Fibroblast of the conjunctiva (primary cell): Measurements from ENCODE around the gene SERP2.

Experiments
- DNase-seq: peaks from one replicate; pipeline ENCODE4 v3.0.0-alpha.2; 2010; ENCODE audit warnings: low read depth

SERP2 gene

GRCh38 chr13:44412346-44412935 is 38.8 kb downstream of the SERP2 start:
- no peak for DNase-seq

DNA sequence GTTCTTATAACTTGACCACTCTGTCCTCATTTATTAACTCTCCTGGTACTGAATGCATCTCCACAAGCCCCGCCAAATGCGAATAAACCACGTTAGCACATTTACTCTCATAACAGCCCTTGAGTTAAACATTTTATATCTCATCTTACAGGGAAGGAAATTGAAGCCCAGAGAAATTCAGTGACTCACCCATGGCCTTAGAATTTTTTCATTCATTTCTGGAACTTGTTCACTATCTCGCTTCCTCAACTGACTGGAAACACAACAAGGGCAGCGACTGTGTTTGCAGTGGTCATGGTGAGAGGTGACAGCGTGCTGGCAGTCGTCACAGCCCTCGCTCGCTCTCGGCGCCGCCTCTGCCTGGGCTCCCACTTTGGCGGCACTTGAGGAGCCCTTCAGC is 39.5 kb downstream of the SERP2 start:
- DNase-seq: no peak

DNA sequence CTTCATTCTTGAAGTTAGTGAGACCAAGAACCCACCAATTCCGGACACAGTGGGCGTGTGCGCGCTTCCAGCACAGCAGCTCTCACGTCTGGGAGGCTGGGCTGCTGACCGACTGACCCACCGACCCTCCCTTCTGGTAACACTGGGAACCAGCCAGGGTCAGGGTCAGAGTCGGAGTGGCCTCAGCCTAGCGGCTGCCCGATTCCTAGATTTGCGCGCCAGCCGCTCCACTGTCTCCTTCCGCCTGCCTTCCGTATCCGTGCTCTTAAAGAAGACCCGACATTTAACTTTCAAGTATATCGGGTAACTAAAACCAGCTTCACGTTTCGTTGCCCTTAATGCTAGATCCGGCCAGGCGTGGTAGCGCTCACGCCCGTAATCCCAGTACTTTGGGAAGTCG is 41.1 kb downstream of the SERP2 start:
- no peak for DNase-seq

GRCh38 chr13:44415815-44416214 is 42.2 kb downstream of the SERP2 start:
- no peak for DNase-seq

DNA sequence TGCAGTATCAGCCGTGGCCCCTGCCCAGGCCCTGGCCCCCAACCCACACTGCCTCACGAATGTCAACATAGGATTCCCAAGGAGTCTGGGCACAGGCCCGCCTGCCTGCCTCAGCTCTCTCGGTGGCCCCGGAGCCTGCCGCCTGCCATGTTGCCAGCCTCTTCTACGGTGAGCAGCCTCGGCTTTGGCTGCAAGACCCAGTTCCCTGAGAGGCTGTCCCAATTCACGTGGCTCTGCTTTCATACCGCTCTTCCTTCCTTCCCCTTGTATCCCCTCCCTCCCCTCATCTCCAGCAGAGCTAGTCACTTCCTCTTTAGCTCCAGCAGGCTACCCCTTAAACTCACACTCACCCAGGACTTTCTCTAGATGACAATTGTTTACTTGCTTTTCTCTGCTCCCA is 42.7 kb downstream of the SERP2 start:
- DNase-seq: no peak

DNA sequence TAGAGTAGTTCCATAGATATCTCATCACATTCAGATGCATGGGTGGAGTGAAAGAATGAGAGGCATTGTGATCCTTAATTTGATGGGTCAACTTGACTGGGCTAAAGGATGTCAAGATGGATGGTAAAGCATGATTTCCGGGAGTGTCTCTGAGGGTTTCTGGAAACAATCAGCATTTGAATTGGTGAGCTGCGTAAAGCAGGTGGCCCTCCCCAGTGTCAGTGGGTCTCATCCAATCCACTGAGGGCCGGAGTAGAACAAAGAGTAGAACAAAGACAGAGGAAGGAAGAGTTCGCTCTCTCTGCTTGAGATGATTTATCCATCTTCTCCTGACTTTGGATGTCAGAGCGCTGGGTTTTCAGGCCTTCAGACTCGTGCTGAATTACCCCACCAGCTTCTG is 43.1 kb downstream of the SERP2 start:
- no peak for DNase-seq

GRCh38 chr13:44417446-44417845 is 43.8 kb downstream of the SERP2 start:
- DNase-seq: no peak

DNA sequence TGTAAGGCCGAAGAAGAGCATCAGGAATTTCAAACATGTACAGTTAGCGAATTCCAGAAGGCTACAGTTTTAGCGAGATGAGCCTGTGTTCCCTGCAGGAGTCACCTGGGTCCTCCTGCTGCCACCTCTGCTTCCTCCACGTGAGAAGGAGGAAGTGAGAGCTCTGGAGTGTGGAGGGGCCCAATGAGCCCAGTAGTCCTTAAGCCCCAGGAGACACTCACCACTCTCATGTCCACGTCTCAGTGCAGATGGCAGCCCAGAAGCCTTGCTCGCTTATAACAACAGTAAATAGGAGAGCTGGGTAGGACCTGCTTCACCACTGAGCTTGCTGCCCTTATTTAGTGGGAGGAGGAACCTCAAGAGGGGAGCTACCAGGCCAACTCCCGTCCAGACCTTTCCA is 44.3 kb downstream of the SERP2 start:
- DNase-seq: no peak

DNA sequence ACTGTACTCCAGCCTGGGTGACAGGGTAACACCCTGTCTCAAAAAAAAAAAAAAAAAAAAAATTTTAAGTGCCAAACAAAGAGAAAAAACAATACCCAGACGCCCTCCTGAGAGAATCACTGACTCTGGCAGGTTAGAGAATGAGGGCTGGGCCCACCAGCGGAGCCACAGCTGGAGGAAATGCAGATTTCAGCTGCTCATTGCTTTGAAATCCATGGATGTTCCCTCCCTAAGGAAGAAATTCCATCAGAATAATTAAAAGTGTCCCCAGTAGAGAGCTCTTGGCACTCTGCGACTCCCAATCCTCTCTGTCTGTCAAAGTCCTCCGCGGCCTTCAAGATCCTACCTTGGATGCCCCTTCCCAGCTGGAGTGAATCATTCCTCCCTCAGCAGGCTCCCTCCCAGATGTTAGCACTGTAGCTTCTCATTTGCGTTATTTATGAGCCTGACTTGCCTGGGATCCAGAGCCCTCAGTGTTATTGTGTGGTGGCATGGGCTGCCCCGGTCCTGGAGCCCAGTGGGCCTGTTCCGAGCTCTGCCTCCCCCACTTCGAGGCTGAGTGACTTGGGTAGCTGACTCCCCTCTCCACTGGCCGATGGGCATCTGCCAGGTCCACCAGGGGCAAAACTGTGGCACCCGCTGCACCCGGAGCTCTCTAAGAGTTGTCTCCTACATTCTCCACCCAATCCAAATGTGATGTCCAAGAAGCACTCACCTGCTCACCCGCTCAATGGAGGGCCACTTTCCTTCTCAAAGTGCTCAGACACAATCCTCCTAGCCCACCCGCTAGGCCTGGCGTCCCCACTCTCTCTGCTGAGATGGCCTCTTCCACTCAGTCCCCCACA is 47.0 kb downstream of the SERP2 start:
- DNase-seq: no peak

DNA sequence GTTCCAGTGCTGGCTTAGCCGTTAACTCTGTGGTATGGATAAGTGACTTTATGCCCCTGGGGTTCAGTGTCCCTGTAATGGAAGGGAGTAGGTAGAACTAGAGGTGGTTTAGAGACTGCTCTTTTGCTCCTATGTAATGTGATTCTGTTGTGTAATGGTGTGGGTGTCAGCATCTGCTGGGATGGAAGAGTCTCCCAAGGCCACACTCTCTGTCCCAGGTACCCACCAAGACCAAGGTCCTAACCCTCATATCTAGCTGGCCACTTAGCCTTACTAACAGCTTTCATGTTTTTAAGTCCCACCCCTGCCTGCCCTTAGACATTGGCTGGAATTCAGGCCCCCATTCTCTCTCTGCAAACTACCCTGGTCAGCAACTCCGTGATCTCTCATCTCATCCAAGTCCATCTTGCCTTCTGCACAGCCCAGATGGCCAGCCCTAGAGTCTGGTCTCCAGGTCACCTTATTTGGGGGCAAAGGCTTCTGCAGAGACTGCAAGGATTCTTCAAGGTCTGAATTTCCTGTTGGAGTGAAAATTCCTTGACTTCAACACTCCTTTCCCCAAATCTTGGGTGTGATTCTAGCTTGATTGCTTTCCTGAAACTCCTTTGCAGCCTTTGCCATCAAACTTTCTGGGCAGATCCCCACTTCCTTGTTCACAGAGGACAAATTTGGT is 48.4 kb downstream of the SERP2 start:
- no peak for DNase-seq

DNA sequence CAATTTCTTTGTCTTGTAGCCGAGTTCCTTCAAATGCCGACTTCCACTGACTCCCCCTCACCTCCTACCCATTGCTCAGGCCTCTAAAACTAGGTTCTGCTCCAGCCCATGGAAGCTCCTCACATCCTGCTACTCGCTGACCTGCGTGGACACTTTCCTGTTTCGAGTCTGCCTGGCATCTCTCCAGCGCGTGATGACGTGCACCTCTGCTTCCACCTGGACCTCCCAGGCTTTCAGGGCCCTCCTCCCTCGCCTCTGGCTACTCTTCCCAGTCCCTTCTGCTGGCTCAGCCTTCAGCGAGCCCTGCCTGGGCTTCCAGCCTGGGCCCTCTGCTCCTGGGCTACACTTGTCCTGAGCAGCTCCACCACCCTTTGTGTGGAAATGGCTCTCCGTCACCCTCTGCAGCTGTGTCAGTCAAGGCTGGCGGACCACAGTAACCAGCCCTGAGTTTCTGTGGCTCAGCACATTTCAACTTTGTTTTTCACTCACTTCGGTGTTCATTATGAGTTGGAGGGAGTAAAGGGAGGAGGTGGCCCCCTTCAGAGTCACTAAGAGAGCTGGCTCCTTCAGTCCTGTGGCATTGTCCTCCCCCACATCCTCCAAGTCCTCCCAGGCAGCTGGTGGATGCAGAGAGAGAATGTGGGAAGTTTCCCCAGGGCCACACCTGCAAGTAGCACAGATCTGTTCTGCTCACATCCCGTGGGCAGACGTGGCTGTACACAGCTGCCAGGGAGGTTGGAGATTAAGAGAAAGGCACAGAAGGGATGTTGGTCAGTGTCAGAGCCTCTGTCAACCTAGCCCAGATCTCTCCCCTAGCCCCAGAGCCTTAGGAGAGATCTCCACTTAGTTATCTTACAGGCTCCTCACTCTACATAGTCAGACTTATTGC is 49.4 kb downstream of the SERP2 start:
- no peak for DNase-seq

DNA sequence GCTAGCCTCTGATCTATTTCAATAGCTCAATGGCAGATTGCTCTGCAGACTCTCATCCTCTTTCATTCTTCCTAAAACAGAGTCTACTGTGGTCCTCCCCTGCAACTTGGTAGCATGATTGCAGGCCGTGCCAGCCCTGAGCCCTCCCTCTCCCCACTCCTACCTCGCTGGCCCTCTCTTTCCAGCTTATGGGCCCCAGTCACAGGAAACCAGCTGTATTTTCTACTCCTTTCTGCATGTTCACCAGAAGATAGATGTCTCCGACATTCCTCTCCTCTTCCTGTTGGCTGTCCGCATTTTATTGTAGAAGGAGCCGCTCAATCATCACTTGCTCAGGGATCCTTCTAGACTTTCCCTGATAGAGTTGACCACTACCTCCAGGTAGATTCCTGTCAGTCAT is 50.2 kb downstream of the SERP2 start:
- DNase-seq: no peak

DNA sequence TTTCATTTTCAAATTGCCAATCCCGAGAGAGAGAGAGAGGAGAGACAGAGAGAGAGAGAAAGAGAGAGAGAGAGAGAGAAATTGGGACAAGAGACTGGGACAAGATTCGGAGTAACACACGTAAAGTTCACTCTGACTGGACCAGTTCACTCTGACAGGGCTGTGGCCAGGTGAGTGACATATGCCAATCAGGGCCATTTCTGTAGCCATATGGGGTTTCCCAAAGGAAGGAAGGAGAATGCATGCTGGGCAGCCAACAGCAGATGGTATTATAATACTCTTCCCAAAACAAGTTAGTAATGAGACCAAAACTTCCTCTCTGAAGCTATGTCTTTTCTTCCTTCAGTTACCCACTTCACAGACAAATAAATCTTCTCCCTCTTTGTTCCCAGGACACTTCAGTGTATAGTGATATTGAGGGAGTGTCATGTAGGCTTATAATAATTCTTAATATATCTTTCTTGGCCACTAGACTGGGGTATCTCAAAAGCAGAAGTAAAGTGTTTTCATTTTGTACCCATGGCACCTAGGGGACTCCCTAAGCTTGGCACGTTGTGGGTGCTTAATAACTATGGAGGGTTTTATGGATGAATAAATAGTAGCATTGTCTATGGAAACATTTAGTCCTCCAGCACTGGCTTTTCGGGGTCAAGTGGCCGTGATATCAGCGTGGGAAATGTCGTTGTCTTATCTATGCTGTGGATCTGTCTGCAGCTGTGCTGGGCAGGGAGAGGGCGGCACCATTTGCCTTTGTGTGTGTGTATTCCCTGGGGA is 51.6 kb downstream of the SERP2 start:
- no peak for DNase-seq

- no peak for DNase-seq
Observed at GRCh38 chr13:44425815-44426078, 52.1 kb downstream of the SERP2 start.

GRCh38 chr13:44426461-44426860 is 52.8 kb downstream of the SERP2 start:
- no peak for DNase-seq

GRCh38 chr13:44429311-44429710 is 55.7 kb downstream of the SERP2 start:
- DNase-seq: no peak

DNA sequence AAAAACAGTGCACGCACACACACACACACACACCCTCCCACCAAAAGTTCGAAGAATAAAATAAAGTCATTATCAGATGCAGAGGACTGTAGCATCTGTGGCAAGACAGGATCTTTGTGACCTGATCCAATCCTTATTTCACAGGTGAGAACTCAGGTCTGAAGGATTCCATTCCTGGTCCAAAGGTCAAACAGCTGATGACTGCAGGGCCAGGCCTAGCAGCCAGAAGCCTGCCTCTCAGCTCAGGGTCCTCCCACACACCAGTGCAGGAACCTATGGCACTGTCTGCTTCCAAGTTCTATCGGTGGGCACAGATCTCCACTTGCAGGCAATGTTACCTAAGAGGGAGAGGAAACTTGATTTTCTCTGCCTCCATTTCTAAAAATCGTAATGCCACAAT is 57.5 kb downstream of the SERP2 start:
- DNase-seq: no peak

- DNase-seq: no peak
Observed at GRCh38 chr13:44432650-44433049, 59.0 kb downstream of the SERP2 start.

DNA sequence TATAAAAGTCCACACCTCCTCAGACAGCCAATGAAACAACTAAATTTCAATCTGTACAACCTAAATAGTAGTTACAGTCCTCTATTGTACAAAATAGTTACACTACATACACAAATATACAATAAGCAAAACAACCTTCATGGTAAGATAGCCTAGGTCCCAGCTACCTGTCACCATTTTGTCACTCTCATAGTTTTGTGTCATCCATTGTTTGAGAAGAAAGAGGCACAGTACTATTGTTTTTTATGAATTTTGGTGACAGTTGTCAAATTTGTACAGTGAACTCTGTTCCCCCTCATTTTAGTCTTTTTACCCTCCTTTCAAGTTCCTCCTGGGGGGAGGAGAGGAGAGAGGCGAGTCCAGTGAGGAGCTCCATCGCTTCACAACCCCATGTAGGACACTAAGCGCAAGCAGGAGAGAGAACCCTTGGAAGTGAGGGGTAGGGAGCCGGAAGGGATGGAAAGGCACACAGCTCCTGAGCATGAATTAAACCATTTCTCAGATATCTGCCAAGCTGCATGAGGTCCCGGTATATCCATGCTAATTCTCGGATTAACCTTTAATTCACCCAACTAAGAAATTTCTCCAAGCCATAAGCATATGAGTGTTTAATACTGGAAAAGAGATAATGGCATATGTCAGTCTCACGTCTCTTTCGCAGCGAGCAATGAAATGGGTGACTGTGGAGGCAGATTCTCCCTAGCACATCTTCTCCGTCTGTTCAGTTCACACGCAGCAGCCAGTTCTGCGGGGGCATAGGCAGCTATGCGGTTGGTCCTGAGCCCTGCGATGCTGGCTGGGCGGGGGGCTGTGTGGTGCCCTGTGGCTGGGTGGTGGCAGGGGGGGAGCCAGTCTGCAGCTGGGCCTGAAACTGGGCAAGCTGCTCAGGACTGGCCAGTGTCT is 60.5 kb downstream of the SERP2 start:
- DNase-seq: no peak

DNA sequence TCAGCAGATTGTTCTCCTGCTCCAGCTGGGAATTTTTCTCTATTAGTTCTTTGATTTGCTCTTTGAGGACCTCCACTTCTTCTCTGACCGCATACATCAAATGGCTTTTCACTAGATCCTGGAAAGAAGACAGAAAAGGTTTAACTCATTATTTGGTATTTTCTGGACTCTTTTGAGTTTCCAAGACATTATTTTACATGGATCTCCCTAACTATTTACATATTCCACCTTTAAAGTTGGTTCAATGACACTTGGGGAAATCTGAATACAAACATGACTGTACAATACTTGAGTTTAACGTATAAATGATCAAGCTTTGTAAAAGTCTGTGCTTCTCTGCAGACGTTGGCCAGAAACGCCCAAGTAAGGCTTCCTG is 61.1 kb downstream of the SERP2 start:
- no peak for DNase-seq
